Mesothelial cell of epicardium (in vitro differentiated cells): ENCODE measurements around the gene CADPS. TPM values are rescaled to one million over a fixed set of nuclear protein-coding genes. Genes with fewer than 3 reads are reported as not detected.

Source experiments
- DNase-seq, 2 experiments: peaks; one replicate each; pipeline ENCODE4 v3.0.0; 2021; ENCODE audit warnings: low spot score in 2 of 2; ENCODE audit not compliant: unreplicated experiment in 2 of 2
- H3K27ac Mint-ChIP-seq: 2 replicates; pipeline ENCODE4 v1.8.0; 2021; ENCODE audit warnings: mixed read lengths
- H3K27me3 Mint-ChIP-seq: 2 replicates; pipeline ENCODE4 v1.8.0; 2021; ENCODE audit warnings: low read depth, mixed read lengths
- H3K36me3 Mint-ChIP-seq: 2 replicates; pipeline ENCODE4 v1.8.0; 2021; ENCODE audit warnings: mixed read lengths
- H3K4me1 Mint-ChIP-seq: 2 replicates; pipeline ENCODE4 v1.8.0; 2021; ENCODE audit warnings: mixed read lengths
- H3K4me3 Mint-ChIP-seq: 2 replicates; pipeline ENCODE4 v1.8.0; 2021; ENCODE audit warnings: mild to moderate bottlenecking, moderate library complexity, mixed read lengths
- H3K9me3 Mint-ChIP-seq: 2 replicates; pipeline ENCODE4 v1.8.0; 2021; ENCODE audit warnings: mixed read lengths
- total RNA-seq: library from RNA; stranded (reverse); gene quantifications from 3 replicates; pipeline ENCODE4 v1.2.1, GENCODE V29; 2021
- TF ChIP-seq, protein P1 (sequence below): fragments of 200-600 bp; sonication (generic); IDR thresholded peaks from one replicate; pipeline ENCODE4 v1.5.0; 2021; ENCODE audit warnings: antibody characterized with exemption; ENCODE audit not compliant: unreplicated experiment

Gene CADPS
- total RNA-seq, 1 donor from 2014 or later = 4.2 TPM

DNA sequence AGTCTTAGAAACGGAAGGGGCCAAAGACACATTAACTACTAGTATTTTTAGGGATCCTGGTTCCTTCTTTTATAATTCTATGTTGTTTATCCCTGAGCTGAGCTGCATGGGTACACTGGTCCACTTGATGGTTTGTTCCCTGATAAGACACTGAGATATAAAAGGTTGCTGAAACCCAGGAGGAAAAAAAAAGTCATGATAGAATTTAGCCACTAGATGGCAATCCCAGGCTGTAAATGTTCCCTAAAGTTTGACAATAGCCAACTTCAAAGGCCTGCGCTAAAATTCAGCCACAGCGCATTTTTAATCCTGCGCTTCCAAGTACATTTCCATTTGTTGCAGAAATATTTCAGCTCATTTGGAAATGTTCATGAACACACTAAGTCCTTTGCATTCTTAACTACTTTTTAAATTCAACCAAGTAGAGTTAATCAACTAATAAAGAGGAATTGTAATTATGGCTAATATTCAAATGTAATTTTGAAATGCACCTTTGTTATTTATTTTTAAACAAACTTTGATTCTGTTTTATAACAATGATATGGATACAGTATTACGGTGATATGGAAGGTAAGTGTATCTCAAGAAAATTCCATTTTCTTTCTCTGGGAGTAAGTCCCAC is 252.6 kb downstream of the CADPS start:
- TF ChIP-seq, protein P1, sequence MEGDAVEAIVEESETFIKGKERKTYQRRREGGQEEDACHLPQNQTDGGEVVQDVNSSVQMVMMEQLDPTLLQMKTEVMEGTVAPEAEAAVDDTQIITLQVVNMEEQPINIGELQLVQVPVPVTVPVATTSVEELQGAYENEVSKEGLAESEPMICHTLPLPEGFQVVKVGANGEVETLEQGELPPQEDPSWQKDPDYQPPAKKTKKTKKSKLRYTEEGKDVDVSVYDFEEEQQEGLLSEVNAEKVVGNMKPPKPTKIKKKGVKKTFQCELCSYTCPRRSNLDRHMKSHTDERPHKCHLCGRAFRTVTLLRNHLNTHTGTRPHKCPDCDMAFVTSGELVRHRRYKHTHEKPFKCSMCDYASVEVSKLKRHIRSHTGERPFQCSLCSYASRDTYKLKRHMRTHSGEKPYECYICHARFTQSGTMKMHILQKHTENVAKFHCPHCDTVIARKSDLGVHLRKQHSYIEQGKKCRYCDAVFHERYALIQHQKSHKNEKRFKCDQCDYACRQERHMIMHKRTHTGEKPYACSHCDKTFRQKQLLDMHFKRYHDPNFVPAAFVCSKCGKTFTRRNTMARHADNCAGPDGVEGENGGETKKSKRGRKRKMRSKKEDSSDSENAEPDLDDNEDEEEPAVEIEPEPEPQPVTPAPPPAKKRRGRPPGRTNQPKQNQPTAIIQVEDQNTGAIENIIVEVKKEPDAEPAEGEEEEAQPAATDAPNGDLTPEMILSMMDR = peak; percentile 77
- no peaks in the 10 kb centered on the region for H3K36me3 Mint-ChIP-seq
- no peak for DNase-seq
- no peak overlapping the region for H3K4me3 Mint-ChIP-seq
- H3K27me3 Mint-ChIP-seq = peaks cover 48% of the 10 kb centered on the region
- no peaks in the 10 kb centered on the region for H3K9me3 Mint-ChIP-seq
- no peak overlapping the region for H3K27ac Mint-ChIP-seq
- H3K4me1 Mint-ChIP-seq = no peaks in the 10 kb centered on the region

DNA sequence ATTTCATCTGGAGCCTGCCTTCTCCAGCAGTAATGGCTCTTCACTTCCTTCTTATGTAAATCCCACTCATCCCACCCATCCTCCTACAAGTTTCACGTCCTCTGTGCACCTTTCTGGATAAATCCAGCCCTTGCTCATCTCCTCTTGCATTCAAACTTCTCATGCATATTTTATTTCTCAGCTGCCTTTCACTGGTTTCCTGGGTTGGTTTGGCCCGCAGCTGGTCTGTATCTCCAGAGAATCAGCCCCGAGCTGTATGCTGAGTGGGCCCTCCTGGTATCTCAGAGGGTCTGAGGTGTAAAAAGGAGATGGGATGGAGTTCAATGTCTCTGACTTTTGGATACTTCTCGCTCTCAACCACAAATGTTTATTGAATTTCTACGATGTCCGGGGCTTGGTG is 253.3 kb downstream of the CADPS start:
- Mint-ChIP-seq H3K4me1 (no peaks in the 10 kb centered on the region), H3K27me3 (peaks cover 53% of the 10 kb centered on the region), H3K36me3 (no peaks in the 10 kb centered on the region), H3K4me3 (no peak overlapping the region), H3K27ac (no peak overlapping the region), H3K9me3 (no peaks in the 10 kb centered on the region)
- no peak for DNase-seq
- TF ChIP-seq, protein P1 = no peak

DNA sequence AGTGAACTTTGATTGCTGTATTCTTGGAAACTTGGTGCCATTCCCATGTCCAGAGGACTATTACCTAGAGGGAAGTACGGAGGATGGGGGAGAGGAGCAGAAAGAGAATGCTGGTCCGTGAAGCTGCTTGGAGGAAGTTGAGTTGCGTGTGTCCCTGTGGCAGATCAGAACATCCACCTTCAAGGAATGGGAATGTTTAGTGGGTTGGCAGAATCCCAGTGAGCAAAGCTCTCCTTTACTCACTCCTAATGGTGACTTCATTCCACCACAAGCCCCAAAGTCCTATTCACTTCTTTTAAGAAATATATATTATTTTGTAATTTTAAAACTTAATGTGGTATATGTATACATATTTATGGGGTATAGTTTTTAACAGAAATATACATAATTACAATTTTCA is 254.0 kb downstream of the CADPS start:
- TF ChIP-seq, protein P1 = no peak
- Mint-ChIP-seq H3K4me1 (no peaks in the 10 kb centered on the region), H3K27me3 (peaks cover 52% of the 10 kb centered on the region), H3K4me3 (no peak overlapping the region), H3K36me3 (no peaks in the 10 kb centered on the region), H3K27ac (no peak overlapping the region), H3K9me3 (no peaks in the 10 kb centered on the region)
- no peak for DNase-seq

DNA sequence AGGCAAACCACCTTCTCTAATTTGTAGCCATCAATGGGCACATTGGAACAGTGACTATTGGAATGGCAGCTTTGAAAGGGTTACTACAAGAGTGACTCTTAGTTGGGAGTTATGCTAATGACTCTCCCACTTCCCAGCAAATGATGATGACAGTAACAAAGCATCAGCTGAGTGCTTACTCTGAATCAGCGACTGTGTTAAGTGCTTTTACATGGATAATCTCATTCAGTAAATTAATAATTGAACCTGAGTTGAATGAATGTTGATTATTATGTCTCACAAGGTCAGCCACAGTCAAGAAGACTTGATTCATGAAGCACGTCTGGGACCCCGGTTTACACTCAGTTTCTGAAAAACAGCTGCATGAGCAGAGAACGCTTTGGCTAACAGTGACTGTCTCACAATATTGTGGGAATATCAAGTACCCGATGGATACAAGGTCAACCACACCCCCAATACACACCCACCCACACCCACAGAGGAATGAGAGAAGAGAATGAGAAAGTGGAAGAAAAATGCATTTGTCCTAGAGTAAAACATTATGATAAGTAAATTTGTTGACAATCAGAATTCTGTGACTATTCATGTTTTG is 259.9 kb downstream of the CADPS start:
- Mint-ChIP-seq H3K9me3 (no peaks in the 10 kb centered on the region), H3K4me1 (no peaks in the 10 kb centered on the region), H3K27me3 (peaks cover 49% of the 10 kb centered on the region), H3K36me3 (no peaks in the 10 kb centered on the region), H3K27ac (no peak overlapping the region), H3K4me3 (no peak overlapping the region)
- TF ChIP-seq, protein P1 = no peak
- no peak for DNase-seq

DNA sequence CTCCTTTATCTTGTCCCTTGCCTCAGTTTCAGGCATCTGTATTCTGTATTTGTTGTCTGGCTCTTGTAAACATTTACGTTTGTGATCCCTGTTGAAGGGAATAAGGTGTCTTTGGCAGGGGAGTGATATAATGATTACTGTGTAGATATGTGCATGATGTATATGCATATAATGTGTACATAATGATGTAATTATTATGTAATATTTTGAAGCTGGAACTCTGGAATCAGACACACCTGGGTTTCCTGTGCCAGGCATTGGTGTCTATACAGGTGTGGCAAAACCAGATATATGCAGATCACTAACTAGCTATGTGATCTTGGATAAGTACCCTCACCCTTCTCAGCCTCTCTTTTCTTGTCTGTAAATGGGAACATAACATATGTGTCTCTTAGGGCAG is 260.7 kb downstream of the CADPS start:
- H3K4me1 Mint-ChIP-seq = no peaks in the 10 kb centered on the region
- TF ChIP-seq, protein P1 = no peak
- H3K9me3 Mint-ChIP-seq = no peaks in the 10 kb centered on the region
- no peak overlapping the region for H3K27ac Mint-ChIP-seq
- H3K27me3 Mint-ChIP-seq = peaks cover 42% of the 10 kb centered on the region
- no peak for DNase-seq
- H3K36me3 Mint-ChIP-seq = no peaks in the 10 kb centered on the region
- H3K4me3 Mint-ChIP-seq = no peak overlapping the region
